A549 (cell line): Measurements from ENCODE around the gene MANF. TPM values are rescaled to one million over a fixed set of nuclear protein-coding genes. Genes with fewer than 3 reads are reported as not detected.

Source experiments
- ATAC-seq, 2 experiments: fragments of 200-7000 bp in 1 of 2; fragments of >200 bp in 1 of 2; cut with Nextera tagmentation in 1 of 2; cut with Tn5 transposase in 1 of 2; 3 replicates each; pipeline versions ENCODE4 v1.8.0 to v1.9.1; 2018 to 2020; ENCODE audit warnings: mild to moderate bottlenecking in 1 of 2, moderate library complexity in 1 of 2
- CTCF ChIA-PET: fragments of 300-600 bp; sonication (Branson Sonifier 250); formaldehyde crosslinking; extraction: SDS; loops from one replicate; lab custom pipeline; 2021; ENCODE audit warnings: antibody characterized with exemption, inconsistent platforms; lab: Yijun Ruan, JAX
- POLR2A ChIA-PET: fragments of 350-600 bp; formaldehyde crosslinking; extraction: SDS; loops from one replicate; lab custom pipeline; 2021; ENCODE audit warnings: antibody characterized with exemption, inconsistent platforms; lab: Yijun Ruan, JAX
- DNase-seq, 2 experiments: peaks; one replicate each; pipeline versions ENCODE4 v3.0.0 to v3.0.0-alpha.2; 2011 to 2016; ENCODE audit warnings: low read depth in 1 of 2, low spot score in 1 of 2
- FAIRE-seq: peaks from 2 replicates; lab custom pipeline; 2011; peaks lifted over from hg19 to GRCh38; lab: Jason Lieb, UNC
- H3K27ac ChIP-seq, 2 experiments: fragments of >200 bp; sonication (Bioruptor Twin); formaldehyde crosslinking; 3 replicates each; pipeline ENCODE4 v1.5.1; 2016 to 2017
- H3K4me1 ChIP-seq: fragments of >200 bp; sonication (Bioruptor Twin); formaldehyde crosslinking; 3 replicates; pipeline ENCODE4 v1.6.1; 2016
- H3K4me2 ChIP-seq: fragments of >200 bp; sonication (Bioruptor Twin); formaldehyde crosslinking; 3 replicates; pipeline ENCODE4 v1.6.1; 2016
- H3K4me3 ChIP-seq: fragments of >200 bp; sonication (Bioruptor Twin); formaldehyde crosslinking; 3 replicates; pipeline ENCODE4 v1.5.1; 2016
- H3K9me3 ChIP-seq: fragments of >200 bp; sonication (Bioruptor Twin); formaldehyde crosslinking; 3 replicates; pipeline ENCODE4 v1.6.1; 2016
- BCL3 ChIP-seq: fragments of >200 bp; sonication (Bioruptor Twin); formaldehyde crosslinking; IDR thresholded peaks from 3 replicates; pipeline ENCODE4 v1.6.1; 2016
- CTCF ChIP-seq: fragments of >200 bp; sonication (Bioruptor Twin); formaldehyde crosslinking; IDR thresholded peaks from 3 replicates; pipeline ENCODE4 v1.5.1; 2016
- EHMT2 ChIP-seq: fragments of 200-600 bp; sonication (generic); IDR thresholded peaks from 2 replicates; pipeline ENCODE4 v1.6.1; 2016; ENCODE audit warnings: antibody characterized with exemption, low read depth, mild to moderate bottlenecking, moderate library complexity
- ESRRA ChIP-seq: fragments of 150-350 bp; IDR thresholded peaks from 2 replicates; pipeline ENCODE4 v1.6.1; 2014; ENCODE audit warnings: mild to moderate bottlenecking, low read length, borderline replicate concordance
- FOSL2 ChIP-seq, 2 experiments: fragments of 450-650 bp in 1 of 2; fragments of >200 bp in 1 of 2; sonication (Bioruptor Twin) in 1 of 2; formaldehyde crosslinking; IDR thresholded peaks; 2 replicates each; pipeline versions ENCODE4 v1.5.0 to v1.6.1; 2016 to 2020; ENCODE audit warnings: mild to moderate bottlenecking in 1 of 2, moderate library complexity in 1 of 2
- HEYL ChIP-seq: fragments of 250-450 bp; sonication (Bioruptor Pico); IDR thresholded peaks from 2 replicates; pipeline ENCODE4 v1.8.0; 2021; ENCODE audit warnings: mild to moderate bottlenecking, moderate library complexity
- JUN ChIP-seq, 2 experiments: fragments of >200 bp; sonication (Bioruptor Twin); formaldehyde crosslinking; IDR thresholded peaks; 2 replicates in 1 of 2; 3 replicates in 1 of 2; pipeline ENCODE4 v1.6.1; 2016 to 2017
- KDM5A ChIP-seq: fragments of 200-600 bp; sonication (generic); IDR thresholded peaks from 2 replicates; pipeline ENCODE4 v1.6.1; 2016; ENCODE audit warnings: antibody characterized with exemption, mild to moderate bottlenecking
- MAFK ChIP-seq: fragments of 450-650 bp; IDR thresholded peaks from 2 replicates; pipeline ENCODE4 v1.6.1; 2014; ENCODE audit not compliant: partially characterized antibody
- NR3C1 ChIP-seq: fragments of >200 bp; sonication (Bioruptor Twin); formaldehyde crosslinking; IDR thresholded peaks from 3 replicates; pipeline ENCODE4 v1.6.1; 2017
- POLR2A ChIP-seq: IDR thresholded peaks from 2 replicates; pipeline ENCODE4 v1.6.1; 2012; ENCODE audit warnings: mild to moderate bottlenecking, low read length
- POLR2AphosphoS2 ChIP-seq: conservative IDR thresholded peaks from 2 replicates; pipeline ENCODE4 v1.6.1; 2012; ENCODE audit warnings: low read length, improper control_type of control experiment, inconsistent platforms
- RCOR1 ChIP-seq: fragments of 150-350 bp; IDR thresholded peaks from 2 replicates; pipeline ENCODE4 v1.6.1; 2014; ENCODE audit warnings: antibody characterized with exemption, low read length, low read depth
- REST ChIP-seq: fragments of 200-600 bp; sonication (generic); IDR thresholded peaks from 2 replicates; pipeline ENCODE4 v1.6.1; 2016; ENCODE audit warnings: antibody characterized with exemption, mild to moderate bottlenecking, moderate library complexity
- RFX5 ChIP-seq: fragments of 450-650 bp; IDR thresholded peaks from 2 replicates; pipeline ENCODE4 v1.7.1; 2014; ENCODE audit warnings: antibody characterized with exemption, mild to moderate bottlenecking, moderate library complexity
- RNF2 ChIP-seq: fragments of 200-600 bp; sonication (generic); IDR thresholded peaks from 2 replicates; pipeline ENCODE4 v1.6.1; 2016; ENCODE audit warnings: low read depth, mild to moderate bottlenecking, antibody characterized with exemption, moderate library complexity, borderline replicate concordance
- SMC3 ChIP-seq: fragments of >200 bp; sonication (Bioruptor Twin); formaldehyde crosslinking; IDR thresholded peaks from 3 replicates; pipeline ENCODE4 v1.6.1; 2018; ENCODE audit warnings: inconsistent platforms
- SREBF2 ChIP-seq: fragments of 450-650 bp; IDR thresholded peaks from 2 replicates; pipeline ENCODE4 v1.6.1; 2014; ENCODE audit warnings: mild to moderate bottlenecking, moderate library complexity
- ZC3H11A ChIP-seq: fragments of 450-650 bp; IDR thresholded peaks from 2 replicates; pipeline ENCODE4 v1.6.1; 2014; ENCODE audit warnings: antibody characterized with exemption, mild to moderate bottlenecking
- ZNF302 ChIP-seq: fragments of 250-450 bp; sonication (Bioruptor Pico); IDR thresholded peaks from 2 replicates; pipeline ENCODE4 v1.9.0; 2021; ENCODE audit warnings: inconsistent platforms, mild to moderate bottlenecking, moderate library complexity
- ZSCAN20 ChIP-seq: fragments of 250-450 bp; sonication (Bioruptor Pico); IDR thresholded peaks from 2 replicates; pipeline ENCODE4 v1.8.0; 2022; ENCODE audit warnings: mild to moderate bottlenecking, moderate library complexity
- WGBS: methylation state at CpG from one replicate; pipeline ENCODE4 v1.1.6; 2017; ENCODE audit errors: missing lambda C conversion rate; 5-methylcytosine and 5-hydroxymethylcytosine counted together
- polyA plus RNA-seq, 4 experiments: library from polyadenylated mRNA; depleted of rRNA in 3 of 4; stranded (reverse); fragments of >200 nt; fragmentation: RNase III in 1 of 4; extraction: RNeasy Plus Mini Kit Qiagen cat#74134 plus additional on column Dnase treatment in 1 of 4; gene quantifications; 2 replicates in 3 of 4; 3 replicates in 1 of 4; pipeline ENCODE4 v1.2.3, GENCODE V29; 2011 to 2017

The MANF gene
- polyA plus RNA-seq, 2 of the 4 experiments (the other 2 are of a cell fraction) = 67.8 to 84.9 TPM

GRCh38 chr3:51391566-51392354 lies 6.7 kb downstream of the MANF start (continued):
- TF ChIP-seq FOSL2 (IDR thresholded peaks at IDR 0.05) = no peak
- no peak for TF ChIP-seq FOSL2 (CRISPR knock-in tag; IDR thresholded peaks at IDR 0.05)
- no peak for TF ChIP-seq ZNF302 (CRISPR knock-in tag)
- no peak for TF ChIP-seq BCL3
- TF ChIP-seq ZSCAN20 (CRISPR knock-in tag) = no peak
- TF ChIP-seq CTCF = no peak
- TF ChIP-seq HEYL (CRISPR knock-in tag) = no peak
- TF ChIP-seq, all 56 proteins: peak for 2

GRCh38 chr3:51392355-51393133 lies 7.5 kb downstream of the MANF start:
- peak overlapping the region; percentile 92 for H3K4me3 ChIP-seq
- CTCF ChIA-PET = interaction anchor here (1.3 to 1.9 kb wide), 2 partner anchors 290 to 776 kb away, joined by 3 to 6 read pairs; partner anchors contain the start of gene MAPKAPK3
- TF ChIP-seq POLR2A = no peak
- TF ChIP-seq NR3C1 = no peak
- no peak for TF ChIP-seq SMC3
- TF ChIP-seq REST = no peak
- TF ChIP-seq JUN (IDR thresholded peaks at IDR 0.05) = no peak
- no peak for TF ChIP-seq MAFK
- no peak for TF ChIP-seq RCOR1
- TF ChIP-seq BCL3 = no peak
- TF ChIP-seq RNF2 = no peak
- no peak for TF ChIP-seq EHMT2
- no peak for TF ChIP-seq ESRRA
- TF ChIP-seq RFX5 = no peak
- TF ChIP-seq KDM5A = no peak
- no peak for TF ChIP-seq ZC3H11A
- no peak for TF ChIP-seq SREBF2
- TF ChIP-seq POLR2AphosphoS2 = no peak
- H3K4me1 ChIP-seq = peaks cover 29% of the 10 kb centered on the region
- H3K9me3 ChIP-seq = no peaks in the 10 kb centered on the region
- FAIRE-seq = no peak
- peak overlapping the region; percentile 95 for H3K4me2 ChIP-seq
- no peak for DNase-seq
- 87% methylated on average over 20 of the region's 42 CpGs for WGBS
- ATAC-seq = no peak
- POLR2A ChIA-PET = interaction anchor here (1.4 kb wide), 1 partner anchor 107 kb away, joined by 4 read pairs; the partner anchor contains the start of gene DCAF1
- H3K27ac ChIP-seq = peak overlapping the region; percentile 94 to 99
